Chondrocyte (in vitro differentiated cells): ENCODE data around the gene SEPTIN2. TPM values are rescaled to one million over a fixed set of nuclear protein-coding genes. Genes with fewer than 3 reads are reported as not detected.
"Not testable (repeated sequence)": the region's sequence is repeated elsewhere in the genome, so short reads cannot be mapped to it uniquely, and the experiment has no call there.

Experiments
- DNase-seq: peaks from one replicate; pipeline ENCODE4 v3.0.0; 2021; ENCODE audit warnings: mixed read lengths, low spot score
- H3K27ac Mint-ChIP-seq: one replicate; pipeline ENCODE4 v1.8.0; 2021; ENCODE audit warnings: mild to moderate bottlenecking, moderate library complexity, mixed read lengths; ENCODE audit not compliant: unreplicated experiment
- H3K27me3 Mint-ChIP-seq: 2 replicates; pipeline ENCODE4 v1.8.0; 2021; ENCODE audit warnings: low read depth, mixed read lengths
- H3K36me3 Mint-ChIP-seq: 2 replicates; pipeline ENCODE4 v1.8.0; 2021; ENCODE audit warnings: low read depth, mixed read lengths
- H3K4me1 Mint-ChIP-seq: 2 replicates; pipeline ENCODE4 v1.8.0; 2021; ENCODE audit warnings: low read depth, mild to moderate bottlenecking, mixed read lengths
- H3K4me3 Mint-ChIP-seq: one replicate; pipeline ENCODE4 v1.8.0; 2021; ENCODE audit warnings: mild to moderate bottlenecking, moderate library complexity, mixed read lengths; ENCODE audit not compliant: unreplicated experiment
- H3K9me3 Mint-ChIP-seq: 2 replicates; pipeline ENCODE4 v1.8.0; 2021; ENCODE audit warnings: low read depth, mixed read lengths
- total RNA-seq: library from RNA; stranded (reverse); gene quantifications from 3 replicates; pipeline ENCODE4 v1.2.1, GENCODE V29; 2021
- TF ChIP-seq, protein P1 (sequence below): fragments of 200-600 bp; sonication (generic); IDR thresholded peaks from 2 replicates; pipeline ENCODE4 v1.5.0; 2021; ENCODE audit warnings: antibody characterized with exemption, mild to moderate bottlenecking, moderate library complexity

Gene SEPTIN2
- total RNA-seq, 1 donor from 2014 or later = 465 TPM

DNA sequence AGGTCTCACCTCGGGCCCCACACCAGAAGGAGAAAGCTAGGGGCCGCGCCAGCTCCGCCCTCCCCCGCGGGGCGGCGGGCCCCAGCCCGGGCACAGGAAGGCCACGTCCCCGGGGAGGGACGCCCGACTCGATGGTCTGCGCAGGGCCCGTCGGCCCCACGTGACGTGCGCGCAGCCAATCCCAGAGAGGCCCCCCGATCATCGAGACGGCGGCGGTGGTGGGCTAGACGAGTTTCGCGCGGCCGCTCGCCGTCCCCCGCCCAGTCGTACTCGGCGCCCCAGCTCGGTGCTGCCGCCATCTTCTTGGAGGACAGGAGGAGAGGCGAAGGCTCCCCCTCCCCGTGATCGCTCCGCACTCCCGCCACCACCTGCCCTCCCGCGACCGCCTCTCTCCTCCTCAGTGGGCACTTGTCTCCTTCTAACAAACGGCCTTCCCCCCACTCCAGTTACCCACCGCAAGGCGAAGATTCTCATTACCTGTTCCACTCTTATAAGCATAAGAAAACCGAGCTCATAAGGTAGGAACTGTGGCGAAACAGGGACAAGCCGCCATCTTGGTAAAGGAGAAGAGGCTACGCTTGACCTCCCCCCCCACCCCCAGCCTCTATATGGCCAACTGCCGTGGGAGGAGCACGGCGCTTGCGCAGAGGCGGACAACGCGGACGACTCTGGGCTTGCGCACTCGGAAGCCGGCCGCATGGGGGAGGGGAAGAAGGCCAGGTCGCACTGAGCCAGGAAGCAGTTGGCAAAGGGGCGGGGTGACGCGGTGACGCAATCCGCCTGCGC is 439 bp upstream of the SEPTIN2 start, which contains the start of gene HDLBP:
Gene HDLBP (minus strand): TSS at position 580 of the 786 bp plus-strand sequence. CDS start 48,803 bp downstream, outside the sequence.
- peak within 1 kb of the TSS; percentile 100 for H3K27ac Mint-ChIP-seq
- DNase-seq = peak; percentile 99
- H3K9me3 Mint-ChIP-seq = no peaks in the 10 kb centered on the region
- peaks cover 72% of the 10 kb centered on the region for H3K4me1 Mint-ChIP-seq
- H3K4me3 Mint-ChIP-seq = peak within 1 kb of the TSS; percentile 100
- TF ChIP-seq, protein P1, sequence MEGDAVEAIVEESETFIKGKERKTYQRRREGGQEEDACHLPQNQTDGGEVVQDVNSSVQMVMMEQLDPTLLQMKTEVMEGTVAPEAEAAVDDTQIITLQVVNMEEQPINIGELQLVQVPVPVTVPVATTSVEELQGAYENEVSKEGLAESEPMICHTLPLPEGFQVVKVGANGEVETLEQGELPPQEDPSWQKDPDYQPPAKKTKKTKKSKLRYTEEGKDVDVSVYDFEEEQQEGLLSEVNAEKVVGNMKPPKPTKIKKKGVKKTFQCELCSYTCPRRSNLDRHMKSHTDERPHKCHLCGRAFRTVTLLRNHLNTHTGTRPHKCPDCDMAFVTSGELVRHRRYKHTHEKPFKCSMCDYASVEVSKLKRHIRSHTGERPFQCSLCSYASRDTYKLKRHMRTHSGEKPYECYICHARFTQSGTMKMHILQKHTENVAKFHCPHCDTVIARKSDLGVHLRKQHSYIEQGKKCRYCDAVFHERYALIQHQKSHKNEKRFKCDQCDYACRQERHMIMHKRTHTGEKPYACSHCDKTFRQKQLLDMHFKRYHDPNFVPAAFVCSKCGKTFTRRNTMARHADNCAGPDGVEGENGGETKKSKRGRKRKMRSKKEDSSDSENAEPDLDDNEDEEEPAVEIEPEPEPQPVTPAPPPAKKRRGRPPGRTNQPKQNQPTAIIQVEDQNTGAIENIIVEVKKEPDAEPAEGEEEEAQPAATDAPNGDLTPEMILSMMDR = peak; percentile 78
- peaks cover 2% of the 10 kb centered on the region for H3K36me3 Mint-ChIP-seq
- H3K27me3 Mint-ChIP-seq = no peaks in the 10 kb centered on the region

DNA sequence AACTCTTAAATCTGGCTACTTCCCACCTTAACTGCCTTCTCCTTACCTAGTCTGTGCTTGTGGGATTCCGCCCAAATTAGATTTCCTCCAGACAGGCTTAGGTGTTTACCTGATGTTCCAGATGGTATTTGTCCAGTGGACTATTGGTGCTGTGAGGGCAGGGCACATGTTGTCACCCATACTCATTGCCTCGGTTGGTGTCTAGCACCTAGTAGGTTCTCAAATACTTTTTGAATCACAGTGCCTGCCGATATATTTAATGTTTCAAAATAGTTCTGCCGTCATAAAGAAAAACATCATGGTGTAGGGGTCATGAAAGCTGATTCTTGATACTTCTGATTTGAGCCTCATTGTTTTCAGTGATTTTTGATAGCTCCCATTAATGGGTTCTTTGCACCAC is 1.1 kb downstream of the SEPTIN2 start:
- TF ChIP-seq, protein P1 = no peak
- peaks cover 2% of the 10 kb centered on the region for H3K36me3 Mint-ChIP-seq
- DNase-seq = no peak
- H3K4me3 Mint-ChIP-seq = peak overlapping the region; percentile 100
- peak overlapping the region; percentile 100 for H3K27ac Mint-ChIP-seq
- H3K9me3 Mint-ChIP-seq = no peaks in the 10 kb centered on the region
- peaks cover 73% of the 10 kb centered on the region for H3K4me1 Mint-ChIP-seq
- H3K27me3 Mint-ChIP-seq = no peaks in the 10 kb centered on the region

DNA sequence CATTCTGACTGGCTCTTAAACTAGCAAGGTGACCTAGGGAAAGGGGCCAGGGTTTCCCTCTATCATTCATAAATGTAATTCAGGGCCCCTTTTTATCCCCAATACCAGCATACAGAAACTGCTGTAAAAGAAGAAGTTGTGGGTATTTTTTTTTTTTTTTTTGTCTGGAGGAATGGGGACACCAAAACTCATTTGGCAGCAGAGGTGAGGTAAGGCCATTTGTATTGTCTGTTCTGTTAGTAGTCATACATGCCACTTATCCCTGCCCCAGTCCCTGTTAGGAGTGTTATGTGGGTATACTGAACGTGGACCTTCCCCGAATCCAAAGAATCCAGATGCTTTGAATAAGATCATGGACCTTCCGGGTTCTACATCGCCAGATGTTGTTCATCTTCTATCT is 1.7 kb downstream of the SEPTIN2 start:
- DNase-seq = no peak
- TF ChIP-seq, protein P1 = no peak
- H3K9me3 Mint-ChIP-seq = no peaks in the 10 kb centered on the region
- peaks cover 73% of the 10 kb centered on the region for H3K4me1 Mint-ChIP-seq
- no peaks in the 10 kb centered on the region for H3K27me3 Mint-ChIP-seq
- H3K4me3 Mint-ChIP-seq = peak overlapping the region; percentile 100
- peak overlapping the region; percentile 100 for H3K27ac Mint-ChIP-seq
- peaks cover 2% of the 10 kb centered on the region for H3K36me3 Mint-ChIP-seq

DNA sequence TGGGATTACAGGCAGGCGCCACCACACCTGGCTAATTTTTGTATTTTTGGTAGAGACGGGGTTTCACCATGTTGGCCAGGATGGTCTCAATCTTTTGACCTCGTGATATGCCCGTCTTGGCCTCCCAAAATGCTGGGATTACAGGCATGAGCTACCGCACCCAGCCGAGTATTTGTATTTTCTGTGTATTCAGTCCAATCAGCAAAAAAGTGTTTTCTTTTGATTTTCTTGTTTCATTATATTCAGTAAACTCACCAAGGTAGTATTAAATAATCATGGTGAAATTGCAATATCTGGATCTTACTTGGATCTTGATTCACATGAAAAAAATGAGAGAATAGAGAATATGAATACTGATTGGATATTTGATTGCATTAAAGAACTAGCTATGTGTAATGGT is 3.1 kb downstream of the SEPTIN2 start:
- H3K9me3 Mint-ChIP-seq, H3K36me3 Mint-ChIP-seq, DNase-seq, H3K27me3 Mint-ChIP-seq: not testable (repeated sequence)
- Mint-ChIP-seq H3K4me1 (peaks cover 70% of the 10 kb centered on the region), H3K27ac (peak overlapping the region; percentile 41), H3K4me3 (peak overlapping the region; percentile 100)

DNA sequence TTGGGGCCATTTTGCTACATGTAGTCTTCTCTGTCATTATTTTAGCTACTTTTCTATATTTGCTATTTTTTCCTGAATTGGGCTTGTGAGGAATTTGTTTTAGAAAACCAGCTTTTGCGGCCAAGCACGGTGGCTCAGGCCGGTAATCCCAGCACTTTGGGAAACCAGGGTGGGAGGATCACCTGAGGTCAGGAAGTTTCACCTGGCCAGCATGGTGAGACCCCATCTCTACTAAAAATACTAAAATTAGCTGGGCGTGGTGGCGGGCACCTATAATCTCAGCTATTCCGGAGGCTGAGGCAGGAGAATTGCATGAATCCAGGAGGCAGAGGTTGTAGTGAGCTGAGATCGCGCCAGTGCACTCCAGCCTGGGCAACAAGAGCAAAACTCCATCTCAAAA is 4.7 kb downstream of the SEPTIN2 start:
- Mint-ChIP-seq H3K4me3 (no peak overlapping the region), H3K27ac (peak overlapping the region; percentile 19), H3K9me3 (no peaks in the 10 kb centered on the region), H3K36me3 (peaks cover 4% of the 10 kb centered on the region), H3K4me1 (peaks cover 77% of the 10 kb centered on the region), H3K27me3 (no peaks in the 10 kb centered on the region)
- TF ChIP-seq, protein P1 = no peak
- DNase-seq = no peak
